Uterus (tissue), 2 donors: Measurements from ENCODE around the gene EGFL6.

ENCODE experiments used
- POLR2A ChIP-seq, 2 donors: fragments of 450-650 bp; IDR thresholded peaks; one replicate each; pipeline ENCODE4 v1.6.1; 2016; ENCODE audit warnings: antibody characterized with exemption in 2 of 2, mild to moderate bottlenecking in 1 of 2, moderate library complexity in 1 of 2
- TF ChIP-seq, protein P1 (sequence below), 4 experiments: fragments of 200-600 bp in 2 of 4; fragments of 450-650 bp in 2 of 4; sonication (generic) in 2 of 4; IDR thresholded peaks; one replicate each; pipeline ENCODE4 v1.5.1; 2016 to 2019; ENCODE audit warnings: antibody characterized with exemption in 4 of 4, mild to moderate bottlenecking in 2 of 4, moderate library complexity in 1 of 4

DNA sequence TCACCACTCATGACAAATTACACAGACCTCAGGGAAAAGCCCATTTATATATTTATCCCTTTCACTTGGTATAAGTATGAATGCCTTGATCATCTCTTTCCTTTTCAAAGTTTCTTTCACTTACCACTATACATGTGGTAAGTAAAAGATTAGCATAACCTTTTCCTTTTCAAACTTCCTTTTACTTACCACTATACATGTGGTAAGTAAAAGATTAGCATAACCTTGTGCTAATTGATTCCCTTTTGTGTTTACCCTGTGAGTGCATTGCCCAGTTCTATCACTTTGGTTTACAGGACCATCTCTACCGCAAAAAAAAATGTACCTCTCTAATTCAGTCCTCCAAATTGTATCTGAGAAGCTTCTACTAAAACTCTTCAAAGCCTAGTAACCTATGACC is 50.8 kb downstream of the EGFL6 start:
- TF ChIP-seq, protein P1, sequence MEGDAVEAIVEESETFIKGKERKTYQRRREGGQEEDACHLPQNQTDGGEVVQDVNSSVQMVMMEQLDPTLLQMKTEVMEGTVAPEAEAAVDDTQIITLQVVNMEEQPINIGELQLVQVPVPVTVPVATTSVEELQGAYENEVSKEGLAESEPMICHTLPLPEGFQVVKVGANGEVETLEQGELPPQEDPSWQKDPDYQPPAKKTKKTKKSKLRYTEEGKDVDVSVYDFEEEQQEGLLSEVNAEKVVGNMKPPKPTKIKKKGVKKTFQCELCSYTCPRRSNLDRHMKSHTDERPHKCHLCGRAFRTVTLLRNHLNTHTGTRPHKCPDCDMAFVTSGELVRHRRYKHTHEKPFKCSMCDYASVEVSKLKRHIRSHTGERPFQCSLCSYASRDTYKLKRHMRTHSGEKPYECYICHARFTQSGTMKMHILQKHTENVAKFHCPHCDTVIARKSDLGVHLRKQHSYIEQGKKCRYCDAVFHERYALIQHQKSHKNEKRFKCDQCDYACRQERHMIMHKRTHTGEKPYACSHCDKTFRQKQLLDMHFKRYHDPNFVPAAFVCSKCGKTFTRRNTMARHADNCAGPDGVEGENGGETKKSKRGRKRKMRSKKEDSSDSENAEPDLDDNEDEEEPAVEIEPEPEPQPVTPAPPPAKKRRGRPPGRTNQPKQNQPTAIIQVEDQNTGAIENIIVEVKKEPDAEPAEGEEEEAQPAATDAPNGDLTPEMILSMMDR (IDR thresholded peaks at IDR 0.05), result no peak
- TF ChIP-seq POLR2A (IDR thresholded peaks at IDR 0.05), result no peak
